GM21576 (cell line): ENCODE data around the gene ERN1.
A peak's percentile ranks its signal among the peaks of the same experiment; 100 is the strongest.

ENCODE experiments used
- ATAC-seq: cut with Tn5 transposase; IDR thresholded peaks from one replicate; pipeline ENCODE4 v1.9.1; 2021; ENCODE audit warnings: mild to moderate bottlenecking, moderate library complexity; ENCODE audit not compliant: unreplicated experiment

Gene ERN1

GRCh38 chr17:64158406-64158805 lies 28.5 kb upstream of the ERN1 start:
- no peak for ATAC-seq

- no peak for ATAC-seq
Observed at GRCh38 chr17:64157669-64158180, 27.8 kb upstream of the ERN1 start.

- no peak for ATAC-seq
Observed at GRCh38 chr17:64156670-64157069, 26.7 kb upstream of the ERN1 start.

GRCh38 chr17:64155751-64156544 lies 26.0 kb upstream of the ERN1 start:
- no peak for ATAC-seq

GRCh38 chr17:64155129-64155528 lies 25.2 kb upstream of the ERN1 start:
- ATAC-seq = no peak

GRCh38 chr17:64154717-64155116 lies 24.8 kb upstream of the ERN1 start:
- no peak for ATAC-seq

GRCh38 chr17:64154313-64154695 lies 24.4 kb upstream of the ERN1 start:
- ATAC-seq = no peak

GRCh38 chr17:64153565-64154312 lies 23.8 kb upstream of the ERN1 start:
- ATAC-seq = no peak

- ATAC-seq = no peak
Observed at GRCh38 chr17:64152428-64153125, 22.6 kb upstream of the ERN1 start.

GRCh38 chr17:64151016-64151368 lies 21.0 kb upstream of the ERN1 start:
- no peak for ATAC-seq

GRCh38 chr17:64150237-64151015 lies 20.5 kb upstream of the ERN1 start:
- ATAC-seq = no peak

- ATAC-seq = no peak
Observed at GRCh38 chr17:64149196-64149595, 19.3 kb upstream of the ERN1 start.

GRCh38 chr17:64148699-64149098 lies 18.8 kb upstream of the ERN1 start:
- ATAC-seq = no peak

- no peak for ATAC-seq
Observed at GRCh38 chr17:64148017-64148631, 18.2 kb upstream of the ERN1 start.

- no peak for ATAC-seq
Observed at GRCh38 chr17:64147110-64148016, 17.4 kb upstream of the ERN1 start.

- no peak for ATAC-seq
Observed at GRCh38 chr17:64146418-64147109, 16.6 kb upstream of the ERN1 start.

- peak; percentile 94 for ATAC-seq
Observed at GRCh38 chr17:64145751-64146417, 15.9 kb upstream of the ERN1 start.

- peak; percentile 6 for ATAC-seq
Observed at GRCh38 chr17:64145375-64145750, 15.4 kb upstream of the ERN1 start.
